IMR-90 (cell line): Measurements from ENCODE around the gene ADAMTS19. TPM values are rescaled to one million over a fixed set of nuclear protein-coding genes. Genes with fewer than 3 reads are reported as not detected.

ENCODE experiments used
- ATAC-seq: fragments of 200-7000 bp; cut with Tn5 transposase; 2 replicates; pipeline ENCODE4 v1.9.1; 2020; ENCODE audit warnings: low read depth, mild to moderate bottlenecking, moderate library complexity
- BruUV-seq: library from RNA; stranded (reverse); fragments of 400-500 nt; replicated peaks from 2 replicates; lab custom pipeline; 2021; lab: Mats Ljungman, UMichigan
- CTCF ChIA-PET: fragments of 300-600 bp; formaldehyde crosslinking; extraction: SDS; loops from one replicate; lab custom pipeline; 2021; ENCODE audit warnings: antibody characterized with exemption; lab: Yijun Ruan, JAX
- POLR2A ChIA-PET: fragments of 300-600 bp; sonication (Branson Sonifier 250); formaldehyde crosslinking; loops from one replicate; lab custom pipeline; 2022; ENCODE audit warnings: antibody characterized with exemption; ENCODE audit not compliant: unreplicated experiment; lab: Charles Lee
- DNase-seq: peaks from one replicate; pipeline ENCODE4 v3.0.0; 2013
- H2AFZ ChIP-seq: replicated peaks from 2 replicates; pipeline ENCODE3; 2013; ENCODE audit warnings: low read length, mild to moderate bottlenecking; ENCODE audit not compliant: poor library complexity
- H2AK5ac ChIP-seq: 2 replicates; pipeline ENCODE4 v1.6.1; 2013; ENCODE audit warnings: low read depth, low read length, inconsistent platforms
- H2AK9ac ChIP-seq: replicated peaks from 2 replicates; pipeline ENCODE3; 2013; ENCODE audit warnings: mild to moderate bottlenecking, low read depth, low read length, moderate library complexity; ENCODE audit not compliant: poor library complexity
- H2BK120ac ChIP-seq: 2 replicates; pipeline ENCODE4 v1.6.1; 2013; ENCODE audit warnings: low read depth, low read length, inconsistent platforms
- H2BK15ac ChIP-seq: 3 replicates; pipeline ENCODE4 v1.6.1; 2013; ENCODE audit warnings: low read depth, low read length, inconsistent platforms
- H2BK20ac ChIP-seq: 2 replicates; pipeline ENCODE4 v1.6.1; 2013; ENCODE audit warnings: low read depth, mild to moderate bottlenecking, inconsistent platforms, low read length, moderate library complexity
- H2BK5ac ChIP-seq: 2 replicates; pipeline ENCODE4 v1.6.1; 2013; ENCODE audit warnings: mild to moderate bottlenecking, low read depth, low read length, inconsistent platforms; ENCODE audit not compliant: poor library complexity, severe bottlenecking
- H3K14ac ChIP-seq: replicated peaks from 2 replicates; pipeline ENCODE4 v1.6.1; 2013; ENCODE audit warnings: low read depth, low read length, inconsistent platforms
- H3K18ac ChIP-seq: 2 replicates; pipeline ENCODE4 v1.6.1; 2013; ENCODE audit warnings: low read depth, low read length, control low read depth
- H3K23ac ChIP-seq: 2 replicates; pipeline ENCODE4 v1.6.1; 2013; ENCODE audit warnings: low read depth, low read length, inconsistent platforms
- H3K27ac ChIP-seq: 2 replicates; pipeline ENCODE4 v1.5.1; 2013; ENCODE audit warnings: mild to moderate bottlenecking, control low read depth, low read length; ENCODE audit not compliant: insufficient read depth
- H3K27me3 ChIP-seq: 2 replicates; pipeline ENCODE4 v1.6.1; 2013; ENCODE audit warnings: low read length; ENCODE audit not compliant: control insufficient read depth, insufficient read depth
- H3K36me3 ChIP-seq: 2 replicates; pipeline ENCODE4 v1.6.1; 2013; ENCODE audit warnings: low read length, mixed read lengths; ENCODE audit not compliant: control insufficient read depth, insufficient read depth
- H3K4ac ChIP-seq: 2 replicates; pipeline ENCODE4 v1.6.1; 2013; ENCODE audit warnings: low read depth, low read length, inconsistent platforms
- H3K4me1 ChIP-seq: 2 replicates; pipeline ENCODE4 v1.6.1; 2013; ENCODE audit warnings: low read length, mixed read lengths; ENCODE audit not compliant: control insufficient read depth, insufficient read depth
- H3K4me2 ChIP-seq: 2 replicates; pipeline ENCODE4 v1.6.1; 2013; ENCODE audit warnings: low read depth, mild to moderate bottlenecking, control low read depth, low read length, moderate library complexity
- H3K4me3 ChIP-seq: 2 replicates; pipeline ENCODE4 v1.5.1; 2013; ENCODE audit warnings: low read depth, mild to moderate bottlenecking, control low read depth, low read length, moderate library complexity; ENCODE audit not compliant: insufficient read depth
- H3K56ac ChIP-seq: 2 replicates; pipeline ENCODE4 v1.6.1; 2013; ENCODE audit warnings: low read length, inconsistent platforms; ENCODE audit not compliant: insufficient read depth; ENCODE audit errors: extremely low read depth
- H3K79me1 ChIP-seq, 2 experiments: 2 replicates each; pipeline ENCODE4 v1.6.1; 2013; ENCODE audit warnings: low read length in 2 of 2, inconsistent platforms in 1 of 2, low read depth in 1 of 2
- H3K9ac ChIP-seq: 2 replicates; pipeline ENCODE4 v1.6.1; 2013; ENCODE audit warnings: low read depth, low read length, control low read depth
- H3K9me1 ChIP-seq: 2 replicates; pipeline ENCODE4 v1.6.1; 2013; ENCODE audit warnings: low read length, inconsistent platforms; ENCODE audit not compliant: insufficient read depth
- H3K9me3 ChIP-seq: 2 replicates; pipeline ENCODE4 v1.6.1; 2013; ENCODE audit warnings: low read length; ENCODE audit not compliant: control insufficient read depth, insufficient read depth
- H4K20me1 ChIP-seq: 2 replicates; pipeline ENCODE4 v1.6.1; 2013; ENCODE audit warnings: low read length, inconsistent platforms; ENCODE audit not compliant: insufficient read depth
- H4K5ac ChIP-seq: 2 replicates; pipeline ENCODE4 v1.6.1; 2013; ENCODE audit warnings: mild to moderate bottlenecking, low read depth, low read length, control low read depth
- H4K8ac ChIP-seq, 2 experiments: 2 replicates each; pipeline ENCODE4 v1.6.1; 2013; ENCODE audit warnings: low read depth in 2 of 2, low read length in 2 of 2, control low read depth in 1 of 2, inconsistent platforms in 1 of 2
- H4K91ac ChIP-seq: 2 replicates; pipeline ENCODE4 v1.6.1; 2013; ENCODE audit warnings: low read depth, low read length, inconsistent platforms; ENCODE audit not compliant: insufficient read depth
- CEBPB ChIP-seq: IDR thresholded peaks from 2 replicates; pipeline ENCODE4 v1.6.1; 2012; ENCODE audit warnings: low read depth, low read length, improper control_type of control experiment
- CTCF ChIP-seq: conservative IDR thresholded peaks from 2 replicates; pipeline ENCODE4 v1.5.1; 2012; ENCODE audit warnings: mild to moderate bottlenecking, low read depth, low read length, improper control_type of control experiment
- MAFK ChIP-seq: IDR thresholded peaks from 2 replicates; pipeline ENCODE4 v1.6.1; 2012; ENCODE audit warnings: low read depth, low read length, improper control_type of control experiment
- MXI1 ChIP-seq: IDR thresholded peaks from 2 replicates; pipeline ENCODE4 v1.6.1; 2012; ENCODE audit warnings: low read depth, mild to moderate bottlenecking, low read length, moderate library complexity, borderline replicate concordance
- POLR2A ChIP-seq: IDR thresholded peaks from 2 replicates; pipeline ENCODE4 v1.6.1; 2012; ENCODE audit warnings: mild to moderate bottlenecking, low read depth, low read length
- RFX5 ChIP-seq: IDR thresholded peaks from 2 replicates; pipeline ENCODE4 v1.8.0; 2012; ENCODE audit warnings: low read depth, mild to moderate bottlenecking, low read length, moderate library complexity
- SMC3 ChIP-seq: fragments of 150-350 bp; IDR thresholded peaks from 2 replicates; pipeline ENCODE4 v1.6.1; 2016; ENCODE audit warnings: low read depth, mild to moderate bottlenecking, antibody characterized with exemption, low read length, moderate library complexity
- USF2 ChIP-seq: fragments of 150-350 bp; IDR thresholded peaks from 2 replicates; pipeline ENCODE4 v1.6.1; 2017; ENCODE audit warnings: mild to moderate bottlenecking, antibody characterized with exemption, low read length, low read depth
- WGBS, 2 experiments: methylation state at CpG; one replicate each; pipeline versions ENCODE4 v1.1.5 to v1.1.7; 2013; ENCODE audit warnings: missing lambda C conversion rate in 2 of 2; ENCODE audit not compliant: insufficient read length in 1 of 2; ENCODE audit errors: extremely low coverage in 2 of 2; 5-methylcytosine and 5-hydroxymethylcytosine counted together
- dilution Hi-C: fragments of 300-500 bp; cut with HindIII; formaldehyde crosslinking; loops from one replicate; pipeline ENCODE4 v1.14.3; 2018; ENCODE audit warnings: low sequenced_read_pairs; ENCODE audit not compliant: unreplicated experiment
- in situ Hi-C: fragments of 300-500 bp; cut with MboI; formaldehyde crosslinking; loops from 3 replicates; pipeline ENCODE4 v1.14.3; 2019; ENCODE audit warnings: low sequenced_read_pairs, inconsistent platforms, mixed read lengths
- intact Hi-C: fragments of 100-400 bp; cut with micrococcal nuclease; formaldehyde crosslinking; loops from 2 replicates; pipeline ENCODE4 v1.10.0; 2022
- polyA plus RNA-seq, 3 experiments: library from polyadenylated mRNA; depleted of rRNA; stranded (reverse); fragments of >200 nt; gene quantifications; 2 replicates each; pipeline ENCODE4 v1.2.3, GENCODE V29; 2012; ENCODE audit warnings: low replicate concordance in 1 of 3
- total RNA-seq: library from RNA; depleted of rRNA; stranded (reverse); fragments of >200 nt; gene quantifications from 2 replicates; pipeline ENCODE4 v1.2.3, GENCODE V29; 2012

The ADAMTS19 gene
- total and polyA plus RNA-seq, 2 of the 4 experiments (the other 2 are of a cell fraction), result under 0.01 to 0.17 TPM

- Histone ChIP-seq H3K14ac (no peak overlapping the region), H3K27ac (no peak overlapping the region), H3K4me1 (no peaks in the 10 kb centered on the region), H3K4me3 (no peak overlapping the region), H3K9me1 (no peaks in the 10 kb centered on the region), H3K4ac (no peak overlapping the region), H3K9ac (no peak overlapping the region), H4K5ac (no peak overlapping the region), H2BK120ac (no peak overlapping the region), H3K18ac (no peak overlapping the region), H4K8ac (no peak overlapping the region), H2AK5ac (no peak overlapping the region), H2BK5ac (no peak overlapping the region), H3K79me1 (no peaks in the 10 kb centered on the region), H3K23ac (no peak overlapping the region), H2BK20ac (no peak overlapping the region), H2AK9ac (no peak overlapping the region), H3K9me3 (no peaks in the 10 kb centered on the region), H2BK15ac (no peak overlapping the region), H3K27me3 (no peaks in the 10 kb centered on the region), H3K36me3 (no peaks in the 10 kb centered on the region), H4K20me1 (no peaks in the 10 kb centered on the region), H3K56ac (no peak overlapping the region), H3K4me2 (no peak overlapping the region), H4K91ac (no peak overlapping the region), H2AFZ (no peak overlapping the region)
- in situ Hi-C loops (no loop called here), intact Hi-C loops (no loop called here), dilution Hi-C loops (no loop called here)
- TF ChIP-seq MXI1 (no peak), USF2 (no peak), RFX5 (no peak), SMC3 (no peak), CTCF (no peak), POLR2A (no peak), MAFK (no peak), CEBPB (no peak)
- ChIA-PET CTCF (no interaction called here), POLR2A (no interaction called here)
- DNase-seq (no peak), ATAC-seq (no peak)
- BruUV-seq, result no TSS peak
- WGBS, 2 experiments, result no CpG with 5 or more reads among the region's 1 CpG
Measured at GRCh38 chr5:129441096-129441495, 19.0 kb upstream of the ADAMTS19 start.
